ENCODE results near the gene FAM50A. TPM values are rescaled to one million over a fixed set of nuclear protein-coding genes. Genes with fewer than 3 reads are reported as not detected.

The FAM50A gene
- total and polyA plus RNA-seq, 2 donors (not counting 1 experiment from before 2014, with no cell fraction given) = 80.1 to 117 TPM

GRCh38 chrX:154444755-154445246 is 860 bp downstream of the FAM50A start:
- H3K9ac ChIP-seq (ENCODE audit: insufficient read depth, low read length) = peak overlapping the region; percentile 61
- no peak for TF ChIP-seq EZH2 (IDR thresholded peaks at IDR 0.05; ENCODE audit: low read length, missing control alignments)
- TF ChIP-seq, protein P1, sequence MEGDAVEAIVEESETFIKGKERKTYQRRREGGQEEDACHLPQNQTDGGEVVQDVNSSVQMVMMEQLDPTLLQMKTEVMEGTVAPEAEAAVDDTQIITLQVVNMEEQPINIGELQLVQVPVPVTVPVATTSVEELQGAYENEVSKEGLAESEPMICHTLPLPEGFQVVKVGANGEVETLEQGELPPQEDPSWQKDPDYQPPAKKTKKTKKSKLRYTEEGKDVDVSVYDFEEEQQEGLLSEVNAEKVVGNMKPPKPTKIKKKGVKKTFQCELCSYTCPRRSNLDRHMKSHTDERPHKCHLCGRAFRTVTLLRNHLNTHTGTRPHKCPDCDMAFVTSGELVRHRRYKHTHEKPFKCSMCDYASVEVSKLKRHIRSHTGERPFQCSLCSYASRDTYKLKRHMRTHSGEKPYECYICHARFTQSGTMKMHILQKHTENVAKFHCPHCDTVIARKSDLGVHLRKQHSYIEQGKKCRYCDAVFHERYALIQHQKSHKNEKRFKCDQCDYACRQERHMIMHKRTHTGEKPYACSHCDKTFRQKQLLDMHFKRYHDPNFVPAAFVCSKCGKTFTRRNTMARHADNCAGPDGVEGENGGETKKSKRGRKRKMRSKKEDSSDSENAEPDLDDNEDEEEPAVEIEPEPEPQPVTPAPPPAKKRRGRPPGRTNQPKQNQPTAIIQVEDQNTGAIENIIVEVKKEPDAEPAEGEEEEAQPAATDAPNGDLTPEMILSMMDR (conservative IDR thresholded peaks at IDR 0.05 in 1 of 2, IDR thresholded peaks at IDR 0.05 in 1 of 2; ENCODE audit: low read depth in 1 of 2, low read length in 2 of 2) = no peak
- no peak for DNase-seq (ENCODE audit: low read depth in 2 of 2)
- no peaks in the 10 kb centered on the region for H3K27me3 ChIP-seq (ENCODE audit: control insufficient read depth, insufficient read depth, low read length)
- H3K79me2 ChIP-seq (ENCODE audit: control insufficient read depth, insufficient read depth, low read length) = peaks cover 41% of the 10 kb centered on the region
- no peaks in the 10 kb centered on the region for H3K9me3 ChIP-seq (ENCODE audit: control insufficient read depth, insufficient read depth, low read depth, low read length)
- peaks cover 13% of the 10 kb centered on the region for H3K36me3 ChIP-seq (ENCODE audit: control insufficient read depth, insufficient read depth, low read length)
- H3K4me2 ChIP-seq (ENCODE audit: extremely low read depth, insufficient read depth, low read length) = peak overlapping the region; percentile 80
- H3K4me3 ChIP-seq (replicated peaks in 1 of 4; ENCODE audit: control extremely low read depth in 1 of 4, insufficient read depth in 1 of 4, low read depth in 3 of 4, low read length in 4 of 4) = peak overlapping the region; percentile 53 to 69 (median 56)
- H3K27ac ChIP-seq (ENCODE audit: insufficient read depth, low read length) = peak overlapping the region; percentile 67
- peaks cover 7% of the 10 kb centered on the region for H3K4me1 ChIP-seq (ENCODE audit: control insufficient read depth, extremely low read depth, insufficient read depth, low read length)
- H4K20me1 ChIP-seq (ENCODE audit: control insufficient read depth, extremely low read depth, insufficient read depth, low read length) = no peaks in the 10 kb centered on the region
- no peak overlapping the region for H2AFZ ChIP-seq (ENCODE audit: low read length)

- no peak overlapping the region for H2AFZ ChIP-seq (ENCODE audit: low read length)
- peaks cover 16% of the 10 kb centered on the region for H3K36me3 ChIP-seq (ENCODE audit: control insufficient read depth, insufficient read depth, low read length)
- peaks cover 7% of the 10 kb centered on the region for H3K4me1 ChIP-seq (ENCODE audit: control insufficient read depth, extremely low read depth, insufficient read depth, low read length)
- no peaks in the 10 kb centered on the region for H4K20me1 ChIP-seq (ENCODE audit: control insufficient read depth, extremely low read depth, insufficient read depth, low read length)
- H3K9ac ChIP-seq (ENCODE audit: insufficient read depth, low read length) = no peak overlapping the region
- no peak for DNase-seq (ENCODE audit: low read depth in 2 of 2)
- no peak overlapping the region for H3K27ac ChIP-seq (ENCODE audit: insufficient read depth, low read length)
- no peak for TF ChIP-seq EZH2 (IDR thresholded peaks at IDR 0.05; ENCODE audit: low read length, missing control alignments)
- TF ChIP-seq, protein P1 (conservative IDR thresholded peaks at IDR 0.05 in 1 of 2, IDR thresholded peaks at IDR 0.05 in 1 of 2; ENCODE audit: low read depth in 1 of 2, low read length in 2 of 2) = no peak
- H3K79me2 ChIP-seq (ENCODE audit: control insufficient read depth, insufficient read depth, low read length) = peaks cover 32% of the 10 kb centered on the region
- no peak overlapping the region for H3K4me3 ChIP-seq (replicated peaks in 1 of 4; ENCODE audit: control extremely low read depth in 1 of 4, insufficient read depth in 1 of 4, low read depth in 3 of 4, low read length in 4 of 4)
- H3K4me2 ChIP-seq (ENCODE audit: extremely low read depth, insufficient read depth, low read length) = no peak overlapping the region
- H3K9me3 ChIP-seq (ENCODE audit: control insufficient read depth, insufficient read depth, low read depth, low read length) = no peaks in the 10 kb centered on the region
- no peaks in the 10 kb centered on the region for H3K27me3 ChIP-seq (ENCODE audit: control insufficient read depth, insufficient read depth, low read length)
These were observed 1.8 kb downstream of the FAM50A start for GRCh38 chrX:154445776-154446175.

DNA sequence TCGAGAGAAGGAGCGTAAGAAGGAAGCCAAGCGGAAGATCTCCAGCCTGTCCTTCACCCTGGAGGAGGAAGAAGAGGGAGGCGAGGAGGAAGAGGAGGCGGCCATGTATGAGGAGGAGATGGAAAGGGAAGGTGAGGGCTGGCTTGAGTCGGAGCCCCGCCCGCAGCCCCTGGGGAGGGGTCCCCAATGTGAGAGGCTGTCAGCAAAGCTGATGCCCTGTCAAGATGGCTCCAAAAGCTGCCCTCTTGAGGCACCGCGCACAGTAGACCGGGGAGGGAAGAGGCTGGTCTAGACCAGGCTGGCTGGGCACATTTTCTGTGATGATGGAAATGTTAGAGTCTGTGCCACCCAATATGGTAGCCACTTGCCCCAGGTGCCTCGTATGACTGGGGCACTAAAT is 2.5 kb downstream of the FAM50A start:
- Histone ChIP-seq H3K4me1 (ENCODE audit: control insufficient read depth, extremely low read depth, insufficient read depth, low read length) (peaks cover 7% of the 10 kb centered on the region), H3K9ac (ENCODE audit: insufficient read depth, low read length) (no peak overlapping the region), H3K4me3 (replicated peaks in 1 of 4; ENCODE audit: control extremely low read depth in 1 of 4, insufficient read depth in 1 of 4, low read depth in 3 of 4, low read length in 4 of 4) (no peak overlapping the region), H3K27me3 (ENCODE audit: control insufficient read depth, insufficient read depth, low read length) (no peaks in the 10 kb centered on the region), H3K79me2 (ENCODE audit: control insufficient read depth, insufficient read depth, low read length) (peaks cover 27% of the 10 kb centered on the region), H3K27ac (ENCODE audit: insufficient read depth, low read length) (no peak overlapping the region), H3K4me2 (ENCODE audit: extremely low read depth, insufficient read depth, low read length) (no peak overlapping the region), H2AFZ (ENCODE audit: low read length) (no peak overlapping the region), H3K9me3 (ENCODE audit: control insufficient read depth, insufficient read depth, low read depth, low read length) (no peaks in the 10 kb centered on the region), H3K36me3 (ENCODE audit: control insufficient read depth, insufficient read depth, low read length) (peaks cover 16% of the 10 kb centered on the region), H4K20me1 (ENCODE audit: control insufficient read depth, extremely low read depth, insufficient read depth, low read length) (no peaks in the 10 kb centered on the region)
- no peak for DNase-seq (ENCODE audit: low read depth in 2 of 2)
- TF ChIP-seq EZH2 (IDR thresholded peaks at IDR 0.05; ENCODE audit: low read length, missing control alignments) = no peak

All from fibroblast of lung (primary cell).